ENCODE data around the gene PARD3.

The PARD3 gene

DNA sequence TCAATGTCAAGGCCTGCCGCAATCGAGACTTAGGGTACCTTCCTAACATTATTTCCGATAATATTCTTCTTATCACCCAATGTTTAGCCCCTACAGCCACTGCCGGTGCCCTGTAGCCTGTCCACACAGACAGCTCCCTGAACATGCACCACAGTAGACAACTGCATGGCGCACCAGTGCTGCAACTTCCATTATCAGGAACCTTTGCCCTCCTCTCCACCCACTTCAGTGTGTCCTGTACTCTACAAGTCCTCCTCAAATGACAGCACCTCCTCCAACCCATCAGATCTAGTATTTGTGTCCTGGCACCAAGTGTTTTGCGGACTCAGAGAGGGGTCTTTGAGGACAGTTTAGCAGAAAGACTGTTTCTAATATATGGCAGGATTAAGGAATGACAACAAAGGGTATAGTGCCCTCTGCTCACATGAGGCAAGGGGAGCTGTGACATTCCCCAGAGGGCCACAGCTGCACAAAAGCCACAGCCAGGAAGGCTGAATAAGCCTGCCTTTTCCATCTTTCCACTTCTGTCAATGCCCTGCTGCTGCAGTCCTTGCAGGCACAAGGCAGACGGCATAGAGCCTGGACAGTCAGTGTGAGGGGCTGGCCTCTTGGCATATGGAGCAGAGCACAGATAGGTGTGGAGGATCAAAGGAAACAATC lies 335.4 kb downstream of the PARD3 start:
- Histone ChIP-seq H3K9me3 (ENCODE audit: low read length) (no peaks in the 10 kb centered on the region), H3K27ac (ENCODE audit: low read depth, low read length) (no peak overlapping the region), H3K36me3 (ENCODE audit: insufficient read depth, low read length) (no peaks in the 10 kb centered on the region), H3K4me1 (ENCODE audit: insufficient read depth, low read length) (no peaks in the 10 kb centered on the region), H3K27me3 (ENCODE audit: control insufficient read depth in 1 of 2, insufficient read depth in 2 of 2, low read length in 2 of 2) (no peaks in the 10 kb centered on the region), H3K9ac (ENCODE audit: low read length) (no peak overlapping the region), H3K4me3 (ENCODE audit: low read depth in 1 of 2, low read length in 2 of 2) (no peak overlapping the region)

- Histone ChIP-seq H3K27ac (ENCODE audit: low read depth, low read length) (no peak overlapping the region), H3K9ac (ENCODE audit: low read length) (no peak overlapping the region), H3K27me3 (ENCODE audit: control insufficient read depth in 1 of 2, insufficient read depth in 2 of 2, low read length in 2 of 2) (no peaks in the 10 kb centered on the region), H3K9me3 (ENCODE audit: low read length) (no peaks in the 10 kb centered on the region), H3K4me3 (ENCODE audit: low read depth in 1 of 2, low read length in 2 of 2) (no peak overlapping the region), H3K4me1 (ENCODE audit: insufficient read depth, low read length) (peaks cover 8% of the 10 kb centered on the region), H3K36me3 (ENCODE audit: insufficient read depth, low read length) (no peaks in the 10 kb centered on the region)
These were observed 337.8 kb downstream of the PARD3 start for GRCh38 chr10:34477249-34477648.

DNA sequence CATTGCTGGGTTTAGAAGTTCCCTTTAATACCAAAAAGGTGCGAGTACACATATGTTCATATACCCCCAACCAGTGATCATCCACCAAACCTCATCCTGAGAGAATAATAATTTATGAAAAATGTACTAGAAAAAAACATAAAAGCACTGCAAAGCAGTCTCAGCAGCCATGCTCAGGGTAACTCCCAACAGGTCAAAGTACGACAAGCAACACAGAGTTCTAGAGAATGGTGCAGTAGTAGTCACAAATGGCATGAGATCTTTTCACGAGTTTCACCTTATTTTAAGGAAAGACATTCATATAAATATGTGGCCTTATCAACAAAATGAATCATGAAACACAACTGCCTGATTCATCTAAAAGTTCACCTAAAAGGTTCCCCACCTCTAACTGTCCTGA lies 338.5 kb downstream of the PARD3 start:
- Histone ChIP-seq H3K9ac (ENCODE audit: low read length) (no peak overlapping the region), H3K27me3 (ENCODE audit: control insufficient read depth in 1 of 2, insufficient read depth in 2 of 2, low read length in 2 of 2) (no peaks in the 10 kb centered on the region), H3K27ac (ENCODE audit: low read depth, low read length) (no peak overlapping the region), H3K4me1 (ENCODE audit: insufficient read depth, low read length) (peaks cover 8% of the 10 kb centered on the region), H3K4me3 (ENCODE audit: low read depth in 1 of 2, low read length in 2 of 2) (no peak overlapping the region), H3K36me3 (ENCODE audit: insufficient read depth, low read length) (no peaks in the 10 kb centered on the region), H3K9me3 (ENCODE audit: low read length) (no peaks in the 10 kb centered on the region)

GRCh38 chr10:34475786-34476185 lies 339.3 kb downstream of the PARD3 start:
- H3K27ac ChIP-seq (ENCODE audit: low read depth, low read length) = no peak overlapping the region
- no peaks in the 10 kb centered on the region for H3K9me3 ChIP-seq (ENCODE audit: low read length)
- no peak overlapping the region for H3K9ac ChIP-seq (ENCODE audit: low read length)
- H3K4me1 ChIP-seq (ENCODE audit: insufficient read depth, low read length) = peaks cover 8% of the 10 kb centered on the region
- H3K27me3 ChIP-seq (ENCODE audit: control insufficient read depth in 1 of 2, insufficient read depth in 2 of 2, low read length in 2 of 2) = no peaks in the 10 kb centered on the region
- H3K36me3 ChIP-seq (ENCODE audit: insufficient read depth, low read length) = no peaks in the 10 kb centered on the region
- no peak overlapping the region for H3K4me3 ChIP-seq (ENCODE audit: low read depth in 1 of 2, low read length in 2 of 2)

DNA sequence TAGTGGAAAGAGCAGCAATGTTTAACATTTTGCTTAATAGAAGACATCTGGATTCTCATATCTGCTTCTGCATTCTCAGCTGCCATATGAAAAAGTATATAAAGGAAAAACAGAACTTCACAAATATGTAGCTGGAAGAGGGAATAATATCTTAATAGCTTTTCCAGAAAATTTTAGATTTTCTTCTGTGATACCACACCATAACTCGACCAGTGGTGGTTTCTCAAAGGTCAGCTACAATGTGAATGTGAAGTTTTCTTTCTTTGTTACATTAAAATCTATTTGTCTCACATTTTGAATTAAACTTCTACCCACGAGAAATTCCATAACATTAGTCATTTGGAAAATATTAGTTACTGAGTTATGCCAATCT lies 339.8 kb downstream of the PARD3 start:
- Histone ChIP-seq H3K9me3 (ENCODE audit: low read length) (no peaks in the 10 kb centered on the region), H3K27ac (ENCODE audit: low read depth, low read length) (no peak overlapping the region), H3K36me3 (ENCODE audit: insufficient read depth, low read length) (no peaks in the 10 kb centered on the region), H3K9ac (ENCODE audit: low read length) (no peak overlapping the region), H3K4me1 (ENCODE audit: insufficient read depth, low read length) (peaks cover 8% of the 10 kb centered on the region), H3K27me3 (ENCODE audit: control insufficient read depth in 1 of 2, insufficient read depth in 2 of 2, low read length in 2 of 2) (no peaks in the 10 kb centered on the region), H3K4me3 (ENCODE audit: low read depth in 1 of 2, low read length in 2 of 2) (no peak overlapping the region)

- no peak overlapping the region for H3K27ac ChIP-seq (ENCODE audit: low read depth, low read length)
- H3K9ac ChIP-seq (ENCODE audit: low read length) = no peak overlapping the region
- H3K36me3 ChIP-seq (ENCODE audit: insufficient read depth, low read length) = no peaks in the 10 kb centered on the region
- H3K4me3 ChIP-seq (ENCODE audit: low read depth in 1 of 2, low read length in 2 of 2) = no peak overlapping the region
- H3K9me3 ChIP-seq (ENCODE audit: low read length) = no peaks in the 10 kb centered on the region
- H3K27me3 ChIP-seq (ENCODE audit: control insufficient read depth in 1 of 2, insufficient read depth in 2 of 2, low read length in 2 of 2) = no peaks in the 10 kb centered on the region
- peaks cover 8% of the 10 kb centered on the region for H3K4me1 ChIP-seq (ENCODE audit: insufficient read depth, low read length)
These were observed 340.4 kb downstream of the PARD3 start for GRCh38 chr10:34474555-34475273.

DNA sequence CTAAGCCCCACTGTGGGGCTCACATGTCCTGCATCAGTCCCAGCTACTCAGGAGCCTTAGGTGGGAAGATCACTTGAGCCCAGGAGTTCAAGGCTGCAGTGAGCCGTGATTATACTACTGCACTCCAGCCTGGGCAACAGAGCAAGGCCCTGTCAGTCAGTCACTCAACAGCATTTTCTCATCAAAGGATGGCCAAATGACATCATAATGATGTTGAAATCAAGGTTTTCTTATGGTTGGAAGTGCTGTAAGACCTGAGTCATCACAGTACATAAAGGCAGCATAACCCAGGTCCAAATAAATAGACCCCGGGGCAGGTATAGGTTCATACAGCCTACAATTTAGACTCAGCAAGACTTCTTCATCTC lies 341.1 kb downstream of the PARD3 start:
- no peak overlapping the region for H3K4me3 ChIP-seq (ENCODE audit: low read depth in 1 of 2, low read length in 2 of 2)
- no peak overlapping the region for H3K27ac ChIP-seq (ENCODE audit: low read depth, low read length)
- no peaks in the 10 kb centered on the region for H3K9me3 ChIP-seq (ENCODE audit: low read length)
- no peaks in the 10 kb centered on the region for H3K36me3 ChIP-seq (ENCODE audit: insufficient read depth, low read length)
- no peak overlapping the region for H3K9ac ChIP-seq (ENCODE audit: low read length)
- peaks cover 8% of the 10 kb centered on the region for H3K4me1 ChIP-seq (ENCODE audit: insufficient read depth, low read length)
- no peaks in the 10 kb centered on the region for H3K27me3 ChIP-seq (ENCODE audit: control insufficient read depth in 1 of 2, insufficient read depth in 2 of 2, low read length in 2 of 2)

DNA sequence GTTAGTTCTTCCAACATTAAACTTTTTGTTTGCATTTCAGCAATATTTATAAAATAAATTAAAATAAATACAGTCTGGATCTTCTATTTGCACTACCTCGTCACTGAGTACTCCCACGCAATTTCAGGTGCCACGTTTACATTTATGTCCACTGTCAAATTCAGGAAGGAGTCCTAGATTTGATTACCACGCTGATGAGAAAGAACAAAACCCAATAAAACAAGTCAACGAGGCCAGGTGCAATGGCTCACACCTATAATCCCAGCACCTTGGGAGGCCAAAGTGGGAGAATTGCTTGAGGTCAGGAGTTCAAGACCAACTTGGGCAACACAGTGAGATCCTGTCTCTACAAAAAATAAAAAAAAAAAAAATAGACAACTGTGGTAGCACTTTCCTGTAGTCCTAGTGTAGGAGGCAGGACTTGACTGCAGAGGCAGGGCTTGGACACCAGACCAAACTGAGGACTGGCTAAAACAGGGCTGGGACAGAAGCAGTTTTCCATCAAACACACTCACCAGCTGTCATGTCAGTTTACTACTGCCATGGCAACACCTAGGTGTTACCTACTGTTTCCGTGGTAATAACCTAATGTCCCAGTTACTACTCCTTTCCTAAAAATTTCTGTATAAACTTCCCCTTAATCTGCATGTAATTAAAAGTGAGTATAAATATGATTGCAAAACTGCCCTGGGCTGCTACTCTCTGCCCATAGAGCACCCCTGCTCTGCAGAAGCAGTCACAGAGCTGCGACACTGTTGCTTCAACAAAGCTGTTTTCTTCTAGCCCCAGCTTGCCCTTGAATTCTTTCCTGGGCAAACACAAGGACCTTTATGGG lies 341.7 kb downstream of the PARD3 start:
- H3K4me3 ChIP-seq (ENCODE audit: low read depth in 1 of 2, low read length in 2 of 2) = no peak overlapping the region
- no peak overlapping the region for H3K9ac ChIP-seq (ENCODE audit: low read length)
- no peaks in the 10 kb centered on the region for H3K27me3 ChIP-seq (ENCODE audit: control insufficient read depth in 1 of 2, insufficient read depth in 2 of 2, low read length in 2 of 2)
- no peaks in the 10 kb centered on the region for H3K9me3 ChIP-seq (ENCODE audit: low read length)
- H3K4me1 ChIP-seq (ENCODE audit: insufficient read depth, low read length) = peaks cover 8% of the 10 kb centered on the region
- no peaks in the 10 kb centered on the region for H3K36me3 ChIP-seq (ENCODE audit: insufficient read depth, low read length)
- no peak overlapping the region for H3K27ac ChIP-seq (ENCODE audit: low read depth, low read length)

DNA sequence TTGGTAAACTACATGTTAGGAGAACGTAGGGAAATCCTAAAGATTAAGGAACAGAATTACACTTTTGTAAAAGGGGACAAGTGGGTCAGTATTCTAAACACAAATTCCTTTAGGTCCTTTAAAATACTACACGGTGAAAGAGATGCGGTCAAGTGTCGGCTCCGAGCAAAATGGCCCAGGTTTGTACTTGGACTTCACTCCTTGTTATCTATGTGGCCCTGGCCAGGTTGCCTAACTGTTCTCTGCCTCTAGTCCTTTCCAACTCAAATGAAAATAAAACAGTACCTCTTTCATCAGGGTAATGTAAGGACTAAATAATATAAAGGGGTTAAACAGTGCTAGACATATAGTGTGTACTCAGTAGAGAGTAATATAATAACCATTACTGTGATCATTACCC lies 344.8 kb downstream of the PARD3 start:
- H3K9ac ChIP-seq (ENCODE audit: low read length) = no peak overlapping the region
- no peaks in the 10 kb centered on the region for H3K9me3 ChIP-seq (ENCODE audit: low read length)
- no peak overlapping the region for H3K27ac ChIP-seq (ENCODE audit: low read depth, low read length)
- H3K36me3 ChIP-seq (ENCODE audit: insufficient read depth, low read length) = no peaks in the 10 kb centered on the region
- peaks cover 8% of the 10 kb centered on the region for H3K4me1 ChIP-seq (ENCODE audit: insufficient read depth, low read length)
- H3K4me3 ChIP-seq (ENCODE audit: low read depth in 1 of 2, low read length in 2 of 2) = no peak overlapping the region
- no peaks in the 10 kb centered on the region for H3K27me3 ChIP-seq (ENCODE audit: control insufficient read depth in 1 of 2, insufficient read depth in 2 of 2, low read length in 2 of 2)

GRCh38 chr10:34469446-34469845 lies 345.6 kb downstream of the PARD3 start:
- Histone ChIP-seq H3K9me3 (ENCODE audit: low read length) (no peaks in the 10 kb centered on the region), H3K4me3 (ENCODE audit: low read depth in 1 of 2, low read length in 2 of 2) (no peak overlapping the region), H3K27me3 (ENCODE audit: control insufficient read depth in 1 of 2, insufficient read depth in 2 of 2, low read length in 2 of 2) (no peaks in the 10 kb centered on the region), H3K36me3 (ENCODE audit: insufficient read depth, low read length) (no peaks in the 10 kb centered on the region), H3K27ac (ENCODE audit: low read depth, low read length) (no peak overlapping the region), H3K9ac (ENCODE audit: low read length) (no peak overlapping the region), H3K4me1 (ENCODE audit: insufficient read depth, low read length) (peaks cover 8% of the 10 kb centered on the region)

DNA sequence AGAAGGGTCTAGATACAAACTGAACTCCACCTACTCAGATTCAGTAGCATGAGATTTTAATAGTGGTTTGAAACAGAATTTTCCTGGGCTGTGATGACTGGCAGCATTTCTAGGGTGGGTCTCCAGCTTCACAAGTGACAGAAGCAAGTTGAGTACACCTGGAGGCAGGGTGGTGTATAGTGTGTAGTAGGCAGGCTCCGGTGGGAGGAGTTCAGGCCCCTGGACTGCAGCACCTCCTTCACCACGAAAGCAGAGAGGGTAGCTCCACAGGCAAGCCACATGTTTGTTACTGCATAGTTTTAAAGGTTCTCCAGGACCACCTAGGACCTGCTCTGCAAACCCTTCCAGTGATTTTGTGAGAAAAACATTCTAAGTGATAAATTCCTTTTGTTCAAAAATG lies 347.2 kb downstream of the PARD3 start:
- no peaks in the 10 kb centered on the region for H3K36me3 ChIP-seq (ENCODE audit: insufficient read depth, low read length)
- no peak overlapping the region for H3K9ac ChIP-seq (ENCODE audit: low read length)
- H3K4me1 ChIP-seq (ENCODE audit: insufficient read depth, low read length) = peaks cover 7% of the 10 kb centered on the region
- no peaks in the 10 kb centered on the region for H3K9me3 ChIP-seq (ENCODE audit: low read length)
- no peak overlapping the region for H3K4me3 ChIP-seq (ENCODE audit: low read depth in 1 of 2, low read length in 2 of 2)
- no peak overlapping the region for H3K27ac ChIP-seq (ENCODE audit: low read depth, low read length)
- no peaks in the 10 kb centered on the region for H3K27me3 ChIP-seq (ENCODE audit: control insufficient read depth in 1 of 2, insufficient read depth in 2 of 2, low read length in 2 of 2)

Data from muscle layer of colon (tissue), 2 donors.